H1 (cell line): ENCODE data around the gene EML1.

Experiments
- CREB1 ChIP-seq: IDR thresholded peaks from 2 replicates; pipeline ENCODE4 v1.6.1; 2012; ENCODE audit warnings: inconsistent platforms
- CTCF ChIP-seq, 3 experiments: IDR thresholded peaks; 1 replicate in 2 of 3; 2 replicates in 1 of 3; pipeline versions ENCODE4 v1.5.1 to v1.6.1; 2011; ENCODE audit warnings: low read length in 3 of 3, mild to moderate bottlenecking in 3 of 3, inconsistent platforms in 2 of 3, low read depth in 1 of 3, moderate library complexity in 1 of 3; ENCODE audit not compliant: insufficient read depth in 1 of 3; ENCODE audit errors: control extremely low read depth in 1 of 3
- RAD21 ChIP-seq, 2 experiments: IDR thresholded peaks in 1 of 2; conservative IDR thresholded peaks in 1 of 2; 2 replicates each; pipeline ENCODE4 v1.6.1; 2011; ENCODE audit warnings: low read depth in 2 of 2, low read length in 2 of 2, improper control_type of control experiment in 1 of 2, inconsistent platforms in 1 of 2, mild to moderate bottlenecking in 1 of 2, moderate library complexity in 1 of 2
- SRF ChIP-seq: IDR thresholded peaks from 2 replicates; pipeline ENCODE4 v1.6.1; 2011; ENCODE audit warnings: mild to moderate bottlenecking, low read depth, low read length, moderate library complexity

GRCh38 chr14:99944241-99944651, 151.0 kb downstream of the EML1 start:
- no peak for TF ChIP-seq RAD21 (IDR thresholded peaks at IDR 0.05 in 1 of 2, conservative IDR thresholded peaks at IDR 0.05 in 1 of 2; ENCODE audit: low read depth in 2 of 2, low read length in 2 of 2)
- no peak for TF ChIP-seq SRF
- TF ChIP-seq CTCF (IDR thresholded peaks at IDR 0.05; ENCODE audit: control extremely low read depth in 1 of 3, insufficient read depth in 1 of 3, low read depth in 1 of 3, low read length in 3 of 3) = no peak
- no peak for TF ChIP-seq CREB1
